ENCODE data around the gene TSPO. TPM values are rescaled to one million over a fixed set of nuclear protein-coding genes. Genes with fewer than 3 reads are reported as not detected.

Gene TSPO
- total and polyA plus RNA-seq, 2 of the 13 experiments (the other 11 are each of a cell fraction or from before 2014, with no cell fraction given): 0.46 to 1.4 TPM

- TF ChIP-seq HNRNPL (IDR thresholded peaks at IDR 0.05; ENCODE audit: low read depth, low read length) (no peak), KAT7 (CRISPR knock-in tag; IDR thresholded peaks at IDR 0.05; ENCODE audit: borderline replicate concordance) (0 out of 2 replicates have a peak, but pooled peaks have one; percentile 53), ZNF530 (CRISPR knock-in tag; IDR thresholded peaks at IDR 0.05; ENCODE audit: low read depth) (no peak), ZNF546 (CRISPR knock-in tag; conservative IDR thresholded peaks at IDR 0.05) (peak; percentile 5; the same call in 1 of the 2 replicates), TCF12 (IDR thresholded peaks at IDR 0.05) (no peak), TCF12 (CRISPR knock-in tag; IDR thresholded peaks at IDR 0.05) (no peak), ZBTB7B (CRISPR knock-in tag; IDR thresholded peaks at IDR 0.05) (peak; percentile 67), PTBP1 (IDR thresholded peaks at IDR 0.05; ENCODE audit: low read depth, low read length, poor library complexity, severe bottlenecking) (no peak), PHF5A (CRISPR knock-in tag; IDR thresholded peaks at IDR 0.05; ENCODE audit: low read depth, unreplicated experiment) (no peak), ZNF607 (CRISPR knock-in tag; IDR thresholded peaks at IDR 0.05; ENCODE audit: borderline replicate concordance) (peak; percentile 18; the same call in 1 of the 2 replicates), NFKBIZ (CRISPR knock-in tag; IDR thresholded peaks at IDR 0.05) (0 out of 2 replicates have a peak, but pooled peaks have one; percentile 42), FOXA1 (IDR thresholded peaks at IDR 0.05) (no peak), FOXA1 (CRISPR knock-in tag; IDR thresholded peaks at IDR 0.05) (no peak), NFIB (CRISPR knock-in tag; IDR thresholded peaks at IDR 0.05; ENCODE audit: borderline replicate concordance) (no peak), ZZZ3 (CRISPR knock-in tag; IDR thresholded peaks at IDR 0.05; ENCODE audit: borderline replicate concordance) (peak; percentile 22; the same call in 1 of the 2 replicates), ZNF264 (CRISPR knock-in tag; IDR thresholded peaks at IDR 0.05) (peak; percentile 93), JUN (CRISPR knock-in tag; IDR thresholded peaks at IDR 0.05) (no peak), JUND (CRISPR knock-in tag; IDR thresholded peaks at IDR 0.05) (no peak), PAX8 (CRISPR knock-in tag; IDR thresholded peaks at IDR 0.05; ENCODE audit: borderline replicate concordance) (no peak), KLF13 (CRISPR knock-in tag; IDR thresholded peaks at IDR 0.05) (no peak)
- TF ChIP-seq, protein P1, sequence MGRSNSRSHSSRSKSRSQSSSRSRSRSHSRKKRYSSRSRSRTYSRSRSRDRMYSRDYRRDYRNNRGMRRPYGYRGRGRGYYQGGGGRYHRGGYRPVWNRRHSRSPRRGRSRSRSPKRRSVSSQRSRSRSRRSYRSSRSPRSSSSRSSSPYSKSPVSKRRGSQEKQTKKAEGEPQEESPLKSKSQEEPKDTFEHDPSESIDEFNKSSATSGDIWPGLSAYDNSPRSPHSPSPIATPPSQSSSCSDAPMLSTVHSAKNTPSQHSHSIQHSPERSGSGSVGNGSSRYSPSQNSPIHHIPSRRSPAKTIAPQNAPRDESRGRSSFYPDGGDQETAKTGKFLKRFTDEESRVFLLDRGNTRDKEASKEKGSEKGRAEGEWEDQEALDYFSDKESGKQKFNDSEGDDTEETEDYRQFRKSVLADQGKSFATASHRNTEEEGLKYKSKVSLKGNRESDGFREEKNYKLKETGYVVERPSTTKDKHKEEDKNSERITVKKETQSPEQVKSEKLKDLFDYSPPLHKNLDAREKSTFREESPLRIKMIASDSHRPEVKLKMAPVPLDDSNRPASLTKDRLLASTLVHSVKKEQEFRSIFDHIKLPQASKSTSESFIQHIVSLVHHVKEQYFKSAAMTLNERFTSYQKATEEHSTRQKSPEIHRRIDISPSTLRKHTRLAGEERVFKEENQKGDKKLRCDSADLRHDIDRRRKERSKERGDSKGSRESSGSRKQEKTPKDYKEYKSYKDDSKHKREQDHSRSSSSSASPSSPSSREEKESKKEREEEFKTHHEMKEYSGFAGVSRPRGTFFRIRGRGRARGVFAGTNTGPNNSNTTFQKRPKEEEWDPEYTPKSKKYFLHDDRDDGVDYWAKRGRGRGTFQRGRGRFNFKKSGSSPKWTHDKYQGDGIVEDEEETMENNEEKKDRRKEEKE (IDR thresholded peaks at IDR 0.05): no peak
- TF ChIP-seq, protein P2, sequence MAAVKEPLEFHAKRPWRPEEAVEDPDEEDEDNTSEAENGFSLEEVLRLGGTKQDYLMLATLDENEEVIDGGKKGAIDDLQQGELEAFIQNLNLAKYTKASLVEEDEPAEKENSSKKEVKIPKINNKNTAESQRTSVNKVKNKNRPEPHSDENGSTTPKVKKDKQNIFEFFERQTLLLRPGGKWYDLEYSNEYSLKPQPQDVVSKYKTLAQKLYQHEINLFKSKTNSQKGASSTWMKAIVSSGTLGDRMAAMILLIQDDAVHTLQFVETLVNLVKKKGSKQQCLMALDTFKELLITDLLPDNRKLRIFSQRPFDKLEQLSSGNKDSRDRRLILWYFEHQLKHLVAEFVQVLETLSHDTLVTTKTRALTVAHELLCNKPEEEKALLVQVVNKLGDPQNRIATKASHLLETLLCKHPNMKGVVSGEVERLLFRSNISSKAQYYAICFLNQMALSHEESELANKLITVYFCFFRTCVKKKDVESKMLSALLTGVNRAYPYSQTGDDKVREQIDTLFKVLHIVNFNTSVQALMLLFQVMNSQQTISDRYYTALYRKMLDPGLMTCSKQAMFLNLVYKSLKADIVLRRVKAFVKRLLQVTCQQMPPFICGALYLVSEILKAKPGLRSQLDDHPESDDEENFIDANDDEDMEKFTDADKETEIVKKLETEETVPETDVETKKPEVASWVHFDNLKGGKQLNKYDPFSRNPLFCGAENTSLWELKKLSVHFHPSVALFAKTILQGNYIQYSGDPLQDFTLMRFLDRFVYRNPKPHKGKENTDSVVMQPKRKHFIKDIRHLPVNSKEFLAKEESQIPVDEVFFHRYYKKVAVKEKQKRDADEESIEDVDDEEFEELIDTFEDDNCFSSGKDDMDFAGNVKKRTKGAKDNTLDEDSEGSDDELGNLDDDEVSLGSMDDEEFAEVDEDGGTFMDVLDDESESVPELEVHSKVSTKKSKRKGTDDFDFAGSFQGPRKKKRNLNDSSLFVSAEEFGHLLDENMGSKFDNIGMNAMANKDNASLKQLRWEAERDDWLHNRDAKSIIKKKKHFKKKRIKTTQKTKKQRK (IDR thresholded peaks at IDR 0.05; ENCODE audit: low read length): no peak
- TF ChIP-seq, protein P3, sequence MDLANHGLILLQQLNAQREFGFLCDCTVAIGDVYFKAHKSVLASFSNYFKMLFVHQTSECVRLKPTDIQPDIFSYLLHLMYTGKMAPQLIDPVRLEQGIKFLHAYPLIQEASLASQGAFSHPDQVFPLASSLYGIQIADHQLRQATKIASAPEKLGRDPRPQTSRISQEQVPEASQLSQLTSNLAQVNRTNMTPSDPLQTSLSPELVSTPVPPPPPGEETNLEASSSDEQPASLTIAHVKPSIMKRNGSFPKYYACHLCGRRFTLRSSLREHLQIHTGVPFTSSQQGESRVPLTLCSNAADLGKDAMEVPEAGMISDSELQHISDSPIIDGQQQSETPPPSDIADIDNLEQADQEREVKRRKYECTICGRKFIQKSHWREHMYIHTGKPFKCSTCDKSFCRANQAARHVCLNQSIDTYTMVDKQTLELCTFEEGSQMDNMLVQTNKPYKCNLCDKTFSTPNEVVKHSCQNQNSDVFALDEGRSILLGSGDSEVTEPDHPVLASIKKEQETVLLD (CRISPR knock-in tag; IDR thresholded peaks at IDR 0.05; ENCODE audit: low read depth): peak; percentile 99
These were observed 36.1 kb downstream of the TSPO start (continued) for GRCh38 chr22:43187171-43188099.

Data from HepG2 (cell line).